Sigmoid colon (tissue), 4 donors: ENCODE data around the gene KERA.

Source experiments
- POLR2A ChIP-seq, 2 donors: fragments of 450-650 bp; IDR thresholded peaks; one replicate each; pipeline ENCODE4 v1.6.1; 2016; ENCODE audit warnings: antibody characterized with exemption in 2 of 2, mild to moderate bottlenecking in 2 of 2, moderate library complexity in 2 of 2
- POLR2AphosphoS5 ChIP-seq, 4 donors: sonication (generic); formaldehyde crosslinking; IDR thresholded peaks; one replicate each; pipeline ENCODE4 v1.6.1; 2017; ENCODE audit warnings: antibody characterized with exemption in 4 of 4
- TF ChIP-seq, protein P1 (sequence below), 4 experiments: fragments of 450-650 bp in 3 of 4; fragments of 200-600 bp in 1 of 4; IDR thresholded peaks; one replicate each; pipeline ENCODE4 v1.5.1; 2016 to 2019; ENCODE audit warnings: antibody characterized with exemption in 4 of 4, mild to moderate bottlenecking in 3 of 4, moderate library complexity in 2 of 4

- TF ChIP-seq, protein P1, sequence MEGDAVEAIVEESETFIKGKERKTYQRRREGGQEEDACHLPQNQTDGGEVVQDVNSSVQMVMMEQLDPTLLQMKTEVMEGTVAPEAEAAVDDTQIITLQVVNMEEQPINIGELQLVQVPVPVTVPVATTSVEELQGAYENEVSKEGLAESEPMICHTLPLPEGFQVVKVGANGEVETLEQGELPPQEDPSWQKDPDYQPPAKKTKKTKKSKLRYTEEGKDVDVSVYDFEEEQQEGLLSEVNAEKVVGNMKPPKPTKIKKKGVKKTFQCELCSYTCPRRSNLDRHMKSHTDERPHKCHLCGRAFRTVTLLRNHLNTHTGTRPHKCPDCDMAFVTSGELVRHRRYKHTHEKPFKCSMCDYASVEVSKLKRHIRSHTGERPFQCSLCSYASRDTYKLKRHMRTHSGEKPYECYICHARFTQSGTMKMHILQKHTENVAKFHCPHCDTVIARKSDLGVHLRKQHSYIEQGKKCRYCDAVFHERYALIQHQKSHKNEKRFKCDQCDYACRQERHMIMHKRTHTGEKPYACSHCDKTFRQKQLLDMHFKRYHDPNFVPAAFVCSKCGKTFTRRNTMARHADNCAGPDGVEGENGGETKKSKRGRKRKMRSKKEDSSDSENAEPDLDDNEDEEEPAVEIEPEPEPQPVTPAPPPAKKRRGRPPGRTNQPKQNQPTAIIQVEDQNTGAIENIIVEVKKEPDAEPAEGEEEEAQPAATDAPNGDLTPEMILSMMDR (IDR thresholded peaks at IDR 0.05) = no peak
- TF ChIP-seq POLR2AphosphoS5 (IDR thresholded peaks at IDR 0.05) (no peak), POLR2A (IDR thresholded peaks at IDR 0.05) (no peak)
Measured at GRCh38 chr12:91105807-91106206, 48.0 kb upstream of the KERA start.
